ENCODE results near the gene PKD1L1.
"Not testable (repeated sequence)": the region's sequence is repeated elsewhere in the genome, so short reads cannot be mapped to it uniquely, and the experiment has no call there.

Gene PKD1L1

DNA sequence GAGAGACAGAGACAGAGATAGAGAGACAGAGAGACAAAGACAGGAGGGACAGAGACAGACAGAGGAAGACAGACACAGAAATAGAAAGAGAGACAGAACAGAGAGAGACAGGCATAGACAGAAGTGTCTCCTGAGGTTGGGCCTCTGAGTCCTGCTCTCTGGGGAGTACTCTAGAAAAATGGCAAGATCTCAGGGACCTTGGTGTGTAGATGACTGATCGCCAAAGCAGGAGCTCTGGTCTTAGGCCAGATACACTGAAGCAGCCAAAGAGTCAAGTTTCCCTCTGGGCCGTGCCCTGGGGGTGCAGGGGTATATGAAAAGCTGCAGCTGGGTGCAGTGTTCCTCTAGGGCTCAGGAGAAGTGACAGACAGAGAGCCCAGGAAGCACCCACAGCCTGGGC lies 189.7 kb downstream of the PKD1L1 start:
- no peak for DNase-seq

DNA sequence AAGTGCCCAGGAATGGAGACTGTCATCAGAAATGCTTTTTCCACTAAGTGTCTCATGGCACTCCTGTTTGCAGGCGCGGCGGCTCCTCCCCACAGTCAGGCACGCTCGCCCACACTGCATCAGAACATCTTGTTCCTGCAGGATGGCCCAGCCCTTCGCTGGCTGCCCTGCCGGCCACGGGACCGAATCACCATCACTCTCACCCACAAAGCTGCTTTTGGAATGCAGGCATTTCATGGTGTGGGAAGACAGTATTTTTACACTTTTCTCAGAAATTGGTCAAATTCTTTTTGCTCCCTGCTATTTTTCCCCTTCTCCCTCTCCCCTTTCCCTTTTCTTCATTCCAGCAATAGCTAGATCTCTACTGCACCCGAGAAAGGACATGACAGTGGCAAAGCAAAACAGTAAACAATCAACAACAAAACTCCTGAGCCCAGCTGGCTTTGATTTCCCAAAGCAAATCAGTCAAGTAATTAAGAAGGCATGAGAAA lies 190.3 kb downstream of the PKD1L1 start:
- DNase-seq: no peak

DNA sequence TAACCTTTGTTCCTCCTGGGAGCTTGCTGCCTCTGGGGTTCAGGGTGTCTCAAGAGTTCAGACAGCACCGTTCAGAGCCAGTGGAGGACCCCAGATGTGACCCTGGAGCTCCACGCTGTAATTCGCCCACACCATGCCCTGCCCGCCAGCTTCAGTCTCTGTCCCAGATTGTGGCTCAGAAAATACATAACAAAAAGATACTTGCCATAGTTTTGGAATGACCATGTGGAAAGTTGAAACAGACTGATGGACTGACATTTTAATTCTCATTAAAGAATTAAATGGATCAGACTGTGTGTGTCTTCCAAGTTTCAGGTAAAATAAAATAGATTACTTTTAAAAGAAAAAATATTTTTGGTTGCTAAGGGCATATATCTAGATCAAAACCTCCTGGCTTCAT lies 191.6 kb downstream of the PKD1L1 start:
- DNase-seq: no peak

DNA sequence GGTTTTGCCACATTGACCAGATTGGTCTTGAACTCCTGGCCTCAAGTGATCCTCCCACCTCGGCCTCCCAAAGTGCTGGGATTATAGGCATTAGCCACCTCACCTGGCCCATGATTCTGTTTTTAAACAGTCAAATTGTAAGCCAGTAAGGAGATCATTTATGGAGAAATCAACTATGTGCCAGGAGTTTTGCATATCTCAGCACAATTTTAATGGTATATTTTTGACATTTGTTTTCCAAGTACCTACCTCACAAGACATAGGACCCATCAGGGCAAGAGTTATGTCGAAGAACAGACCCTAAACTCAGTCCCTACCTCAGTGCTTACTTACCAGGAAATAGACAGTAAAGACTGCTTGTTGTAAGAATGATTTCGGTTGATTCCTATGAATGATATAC lies 193.0 kb downstream of the PKD1L1 start:
- no peak for DNase-seq

DNA sequence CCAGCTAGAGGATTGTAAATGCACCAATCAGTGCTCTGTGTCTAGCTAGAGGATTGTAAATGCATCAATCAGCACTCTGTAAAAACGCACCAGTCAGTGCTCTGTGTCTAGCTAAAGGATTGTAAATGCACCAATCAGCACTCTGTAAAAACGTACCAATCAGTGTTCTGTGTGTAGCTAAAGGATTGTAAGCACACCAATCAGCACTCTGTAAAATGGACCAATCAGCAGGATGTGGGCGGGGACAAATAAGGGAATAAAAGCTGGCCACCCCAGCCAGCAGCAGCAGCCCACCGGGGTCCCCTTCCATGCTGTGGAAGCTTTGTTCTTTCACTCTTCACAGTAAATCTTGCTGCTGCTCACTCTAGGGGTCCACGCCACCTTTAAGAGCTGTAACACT lies 196.5 kb downstream of the PKD1L1 start:
- not testable (repeated sequence) for DNase-seq

DNA sequence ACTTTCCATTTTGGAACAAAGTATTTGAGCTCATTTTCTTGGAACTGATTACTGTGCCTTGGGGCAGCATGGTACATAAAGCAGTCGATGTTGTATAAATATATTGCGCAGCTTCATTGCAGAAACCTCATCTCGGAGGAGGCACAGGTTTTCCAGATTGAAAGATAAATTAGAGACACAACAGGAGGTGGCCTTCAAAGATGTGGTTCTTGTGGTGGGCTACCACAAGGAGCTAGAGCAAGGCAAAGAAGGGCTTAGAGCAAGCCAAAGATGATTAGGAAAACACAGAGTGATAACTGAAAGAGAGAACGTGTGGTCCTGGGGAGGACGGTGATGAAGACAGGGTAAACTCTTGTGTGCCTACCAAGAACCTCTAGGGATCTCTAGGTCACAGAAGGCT lies 197.2 kb downstream of the PKD1L1 start:
- no peak for DNase-seq

DNA sequence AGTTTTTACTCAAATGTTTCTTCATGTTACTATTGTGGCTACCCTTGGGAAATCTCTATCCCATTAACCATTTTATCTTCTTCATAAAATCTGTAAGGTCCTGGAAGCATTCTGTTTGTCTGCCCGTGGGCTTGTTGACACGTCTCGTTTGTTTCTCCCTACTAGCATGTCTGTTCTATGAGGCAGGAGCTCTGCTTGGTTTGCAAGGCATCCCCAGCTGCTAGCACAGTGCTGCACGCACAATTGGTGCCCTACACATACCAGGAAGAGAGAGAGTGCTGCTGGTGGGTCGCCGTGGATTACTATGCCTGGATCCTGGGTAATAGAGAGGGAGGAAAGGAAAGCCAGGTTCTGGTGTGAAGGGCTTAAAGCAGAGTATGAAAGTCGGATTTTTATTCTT lies 200.2 kb downstream of the PKD1L1 start:
- no peak for DNase-seq

DNA sequence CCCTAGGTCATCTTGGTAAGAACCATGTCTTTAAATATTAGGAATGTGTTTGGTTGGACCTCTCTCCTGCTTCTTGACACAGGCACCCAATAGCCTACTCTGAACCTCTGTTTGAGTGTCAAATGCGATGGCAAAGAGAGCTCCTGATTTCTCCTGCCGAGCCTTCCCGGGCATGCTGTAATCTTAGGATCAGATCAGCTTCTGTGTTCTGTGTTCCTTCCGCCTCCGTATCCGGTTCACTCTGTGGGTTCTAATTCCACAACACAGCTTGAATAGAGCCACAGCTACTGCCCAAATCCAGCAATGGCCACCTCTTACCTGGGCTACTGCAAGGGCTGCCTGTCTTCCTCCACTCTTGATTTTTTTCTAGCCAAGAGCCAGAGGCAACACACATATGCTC lies 201.1 kb downstream of the PKD1L1 start:
- DNase-seq: no peak

DNA sequence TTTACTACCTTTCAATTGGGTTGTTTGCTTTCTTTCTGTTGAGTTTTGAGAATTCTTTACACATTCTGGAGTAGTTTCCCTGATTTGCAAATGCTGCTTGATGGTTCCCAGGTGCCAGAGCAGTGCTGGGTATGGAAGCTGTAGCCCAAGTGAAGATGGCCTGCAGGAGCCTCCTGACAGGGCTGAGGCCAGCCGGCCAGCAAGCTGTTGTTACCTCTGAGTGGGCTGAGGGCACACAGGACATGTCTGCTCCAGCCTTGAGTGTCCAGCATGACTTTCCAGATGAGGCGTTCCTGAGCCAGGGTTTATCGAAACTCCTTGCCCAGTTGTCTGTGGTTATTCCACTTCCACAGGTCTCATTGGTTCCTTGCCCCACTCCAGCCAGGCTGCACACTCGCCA lies 201.8 kb downstream of the PKD1L1 start:
- DNase-seq: no peak

DNA sequence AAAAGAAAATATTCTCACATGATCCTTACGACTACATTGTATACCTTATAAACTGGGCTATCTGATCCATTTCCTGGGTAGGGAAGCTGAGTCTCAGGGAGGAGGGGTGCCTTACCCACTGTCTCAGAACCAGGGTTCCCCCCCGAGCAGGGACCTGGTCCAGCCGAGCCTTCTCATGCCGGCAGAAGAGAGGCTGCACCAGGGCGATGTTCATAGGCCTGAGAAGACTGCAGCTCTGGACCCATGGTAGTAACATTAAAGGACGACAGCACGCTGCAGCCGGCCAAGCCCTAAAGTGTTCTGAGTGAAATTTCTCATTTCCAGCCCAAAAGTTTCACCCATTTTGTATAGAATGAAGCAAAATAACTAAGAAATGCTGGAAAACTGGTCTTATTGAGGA lies 203.4 kb downstream of the PKD1L1 start:
- no peak for DNase-seq

DNA sequence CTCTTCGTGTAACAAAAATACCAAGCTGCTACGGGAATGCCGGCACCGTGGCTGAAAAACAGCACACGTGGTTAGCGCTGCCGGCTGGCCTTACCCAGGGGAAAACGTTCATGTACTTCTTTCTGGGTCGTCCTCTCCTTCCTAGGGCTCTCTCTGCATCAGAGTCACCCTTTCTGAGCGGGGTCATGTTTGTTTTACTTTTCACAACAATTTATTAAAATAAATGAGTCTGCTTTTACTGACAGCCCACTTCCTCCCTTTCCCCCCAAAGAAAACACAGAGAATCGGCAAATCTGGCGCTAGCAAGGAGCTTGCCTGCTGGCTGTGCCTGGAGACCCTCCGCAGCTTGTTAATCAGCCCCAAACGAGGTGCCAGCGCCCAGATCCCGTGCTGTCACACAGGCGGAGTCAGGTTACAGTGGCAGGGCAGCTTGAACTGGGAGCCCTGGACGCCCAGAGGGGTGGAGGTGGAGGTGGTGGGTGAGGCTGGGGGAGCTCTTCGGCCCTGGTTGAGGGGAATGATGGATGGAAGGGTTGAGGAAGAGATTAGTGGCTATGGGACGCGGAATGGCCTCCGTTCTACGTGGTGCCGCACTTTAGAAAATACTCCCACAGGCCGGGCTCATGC lies 204.2 kb downstream of the PKD1L1 start:
- no peak for DNase-seq

DNA sequence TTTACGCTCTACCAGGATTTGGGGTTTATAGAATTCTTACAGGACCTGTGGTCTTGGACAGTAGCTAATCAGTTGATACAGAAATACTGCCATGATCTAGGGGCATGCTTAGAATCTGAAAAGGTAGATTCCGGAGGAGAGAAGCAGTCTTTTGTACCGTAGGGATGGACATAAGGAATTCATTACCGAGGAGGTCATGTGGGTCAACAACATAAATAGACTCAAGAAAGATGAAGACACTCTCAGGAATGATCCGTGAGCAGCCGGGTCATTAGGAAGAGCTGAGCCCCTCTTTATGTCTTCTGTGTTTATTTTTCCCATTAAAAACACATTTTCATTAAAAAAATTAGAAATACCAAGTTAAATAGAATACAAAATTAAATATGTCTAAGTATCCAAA lies 206.3 kb downstream of the PKD1L1 start:
- no peak for DNase-seq

DNA sequence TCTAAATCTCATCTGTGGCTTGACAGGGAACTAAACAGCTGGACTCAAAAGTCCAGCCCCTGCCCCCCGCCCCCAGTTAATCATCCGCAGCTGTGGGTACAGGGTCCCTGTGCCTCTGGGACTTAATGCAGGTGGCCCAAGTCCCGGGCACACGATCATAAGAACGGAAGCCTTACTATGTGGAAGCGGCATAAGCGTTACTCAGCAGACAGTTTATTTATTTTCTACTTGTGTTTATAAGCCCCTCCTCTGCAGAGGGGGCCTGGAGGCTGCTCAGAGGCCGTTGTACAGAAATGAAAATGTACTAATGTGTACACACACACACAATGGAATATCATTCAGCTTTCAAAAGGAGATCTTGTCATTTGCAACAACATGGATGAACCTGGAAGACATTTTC lies 208.4 kb downstream of the PKD1L1 start:
- DNase-seq: no peak

DNA sequence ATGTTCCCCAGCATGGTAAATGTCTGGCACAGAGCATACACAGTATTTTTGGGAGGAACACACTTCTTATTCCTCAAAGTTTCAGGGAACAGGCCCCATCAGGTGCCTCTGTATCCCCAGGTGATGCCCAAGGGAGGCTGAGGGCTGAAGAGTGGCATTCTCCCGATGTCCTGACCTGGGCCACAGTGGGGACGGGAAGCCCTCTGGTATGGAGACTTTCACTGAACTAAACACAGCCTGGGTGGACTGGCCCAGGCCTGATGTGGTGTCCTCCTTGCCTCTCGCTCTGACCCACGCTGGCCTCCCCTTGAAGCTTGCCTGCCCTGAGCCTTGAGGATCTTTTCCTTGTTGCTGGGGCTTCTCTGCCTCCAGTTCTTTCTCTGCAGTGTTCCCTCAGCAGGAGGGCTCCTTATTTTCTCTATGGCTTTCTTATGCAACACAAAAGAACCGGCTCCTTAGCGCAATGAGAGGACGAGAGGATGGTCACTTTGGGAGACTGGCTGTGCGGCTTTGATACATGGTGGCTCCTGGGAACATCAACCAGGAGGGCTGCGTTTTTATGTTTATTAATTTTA lies 208.9 kb downstream of the PKD1L1 start:
- no peak for DNase-seq

DNA sequence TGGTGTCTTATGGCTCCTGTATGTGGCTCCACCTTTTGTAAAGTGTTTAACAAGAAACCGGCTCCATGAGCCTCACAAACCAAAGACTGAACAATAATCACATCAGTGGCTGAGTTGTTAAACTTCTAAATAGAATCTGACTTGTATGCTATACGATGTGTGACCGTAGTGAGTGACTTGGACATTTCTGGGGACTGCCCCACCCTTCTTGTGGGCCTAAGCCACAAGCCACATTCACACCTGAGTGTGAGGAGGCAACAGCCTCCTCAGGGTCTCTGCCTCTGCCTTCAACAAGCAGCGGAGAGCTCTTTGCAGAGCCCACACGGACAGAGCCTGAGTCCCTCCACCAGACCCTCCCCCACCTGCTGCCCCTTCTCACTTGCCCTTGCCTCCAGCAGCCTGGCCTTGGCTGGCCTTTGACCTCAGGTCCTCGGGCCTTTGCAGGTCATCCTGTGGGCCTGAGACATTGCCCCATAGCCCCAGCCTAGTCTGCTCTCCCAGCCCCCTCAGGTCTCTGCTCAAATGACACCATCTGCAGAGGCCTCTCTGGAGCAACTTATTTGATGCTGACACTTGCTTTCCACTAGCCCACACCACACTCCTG lies 209.6 kb downstream of the PKD1L1 start:
- no peak for DNase-seq

DNA sequence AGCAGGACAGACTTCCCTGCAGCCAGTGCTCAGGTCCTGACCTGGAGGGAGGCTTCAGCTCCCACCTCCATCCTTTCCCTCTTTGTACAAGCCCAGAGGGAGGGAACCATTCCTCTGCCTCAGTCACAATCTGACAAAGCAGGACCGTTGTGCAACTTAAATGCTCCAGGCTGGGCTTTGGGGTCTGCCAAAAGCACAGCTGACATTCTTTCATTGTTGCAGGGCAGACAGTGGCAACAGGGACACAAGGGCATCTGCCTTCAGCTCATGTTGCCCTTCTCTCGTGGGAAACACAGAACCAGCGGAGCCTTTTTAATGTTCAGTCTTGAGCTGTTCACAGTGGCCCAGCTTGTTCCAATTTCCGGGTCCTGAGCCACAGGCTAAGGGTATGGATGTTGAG lies 210.7 kb downstream of the PKD1L1 start:
- no peak for DNase-seq

DNA sequence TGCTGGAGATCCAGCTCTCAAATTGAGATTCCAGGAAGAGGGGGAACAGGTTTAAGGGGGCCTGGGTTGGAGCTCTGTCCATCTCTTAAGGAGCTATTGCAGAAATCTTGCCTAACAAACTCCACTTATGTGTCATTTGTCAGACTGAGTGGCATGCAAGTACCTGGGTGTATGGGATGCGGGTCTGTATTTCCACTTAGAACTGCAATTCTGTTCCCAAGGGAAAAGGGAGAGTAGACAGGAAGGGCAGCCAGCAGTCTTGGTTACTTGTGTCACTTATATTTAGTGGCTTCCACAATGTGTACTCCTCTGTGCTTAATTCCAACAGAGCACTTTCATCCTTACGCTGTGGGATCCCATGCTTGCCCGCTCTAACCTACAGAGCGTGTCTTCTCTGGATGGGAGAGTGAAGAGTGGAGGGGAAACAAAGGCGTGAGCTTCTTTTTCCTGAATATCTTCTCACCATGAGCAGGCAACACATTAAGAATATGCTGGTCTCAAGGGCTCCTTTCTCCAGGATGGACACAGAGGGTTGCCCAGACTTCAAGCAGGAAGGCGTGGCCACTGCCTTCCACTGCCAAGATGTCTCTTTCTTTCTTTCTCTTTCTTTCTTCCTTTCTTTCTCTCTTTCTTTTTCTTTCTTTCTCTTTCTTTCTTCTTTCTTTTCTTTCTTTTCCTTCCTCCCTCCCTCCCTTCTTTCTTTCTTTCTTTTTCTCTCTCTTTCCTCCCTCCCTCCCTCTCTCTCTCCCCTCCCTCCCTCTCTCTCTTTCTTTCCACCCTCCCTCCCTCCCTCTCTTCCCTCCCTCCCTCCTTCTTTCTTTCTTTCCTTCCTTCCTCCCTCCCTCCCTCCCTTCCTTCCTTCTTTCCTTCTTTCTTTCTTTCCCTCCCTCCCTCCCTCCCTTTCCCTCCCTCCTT lies 212.6 kb downstream of the PKD1L1 start:
- DNase-seq: no peak

DNA sequence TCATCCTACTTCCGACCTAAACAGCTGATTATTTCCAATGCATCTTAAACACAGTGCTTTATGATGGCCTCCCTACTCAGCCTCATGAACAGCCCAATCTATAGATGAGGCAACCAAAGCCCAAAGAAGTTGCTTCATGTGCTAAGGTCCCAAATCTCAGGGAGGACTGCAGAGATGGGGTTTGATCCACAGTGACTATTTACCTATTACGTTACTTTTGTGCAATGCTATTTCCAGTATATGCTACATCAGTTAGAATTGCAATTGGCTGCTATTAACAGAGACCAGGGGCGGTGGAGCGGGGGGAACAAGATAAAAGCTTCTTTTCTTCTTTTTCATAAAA lies 213.3 kb downstream of the PKD1L1 start:
- no peak for DNase-seq

DNA sequence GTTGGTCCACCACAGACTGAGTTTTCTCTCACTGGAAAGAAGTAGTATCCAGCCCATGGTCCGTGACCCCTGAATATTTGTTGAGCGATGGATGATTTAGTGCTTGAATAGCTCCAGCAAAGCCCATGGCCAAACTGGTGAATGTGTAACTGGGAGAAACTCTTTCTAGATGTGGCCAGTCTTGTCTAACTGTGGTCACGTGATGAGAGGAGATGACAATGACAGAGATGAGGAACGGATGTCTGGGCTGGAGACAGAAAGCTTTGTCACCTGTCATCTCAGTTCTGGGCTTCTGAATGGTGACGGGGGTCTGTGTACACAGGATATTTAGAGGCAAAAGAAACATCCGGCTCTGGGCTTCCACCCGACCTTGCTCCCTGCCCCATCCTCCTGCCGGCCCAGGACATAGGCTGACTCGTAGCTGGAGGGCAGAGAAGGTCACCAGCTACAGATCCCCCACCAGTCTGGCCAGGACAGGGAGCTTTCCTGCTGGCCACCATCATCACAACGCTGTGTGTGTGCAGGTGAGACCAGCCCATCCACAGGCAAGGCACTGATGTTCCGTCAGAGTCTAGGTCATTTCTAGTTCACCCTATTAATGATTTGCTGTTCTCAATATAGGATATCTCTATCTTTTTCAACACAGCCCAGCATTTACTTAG lies 213.8 kb downstream of the PKD1L1 start:
- DNase-seq: no peak

DNA sequence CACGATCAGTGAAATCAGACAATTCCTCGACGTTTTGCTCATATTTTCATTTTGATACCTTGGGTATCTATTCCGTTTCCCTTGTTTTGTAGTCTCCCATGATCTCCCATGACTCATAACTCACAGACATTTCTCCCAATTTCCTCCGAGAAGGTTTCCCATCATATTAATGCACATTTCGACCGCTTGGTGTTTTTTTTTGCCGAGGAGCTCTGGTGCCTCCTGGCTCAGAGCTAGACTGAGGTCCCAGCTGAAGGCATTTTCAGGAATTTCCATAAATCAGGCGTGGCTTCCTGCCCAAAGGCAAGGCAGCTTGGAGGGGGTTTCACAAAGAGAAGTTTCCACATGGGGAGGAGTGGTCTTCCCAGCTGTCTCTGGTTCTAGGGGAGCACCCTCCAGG lies 218.1 kb downstream of the PKD1L1 start:
- DNase-seq: no peak

DNA sequence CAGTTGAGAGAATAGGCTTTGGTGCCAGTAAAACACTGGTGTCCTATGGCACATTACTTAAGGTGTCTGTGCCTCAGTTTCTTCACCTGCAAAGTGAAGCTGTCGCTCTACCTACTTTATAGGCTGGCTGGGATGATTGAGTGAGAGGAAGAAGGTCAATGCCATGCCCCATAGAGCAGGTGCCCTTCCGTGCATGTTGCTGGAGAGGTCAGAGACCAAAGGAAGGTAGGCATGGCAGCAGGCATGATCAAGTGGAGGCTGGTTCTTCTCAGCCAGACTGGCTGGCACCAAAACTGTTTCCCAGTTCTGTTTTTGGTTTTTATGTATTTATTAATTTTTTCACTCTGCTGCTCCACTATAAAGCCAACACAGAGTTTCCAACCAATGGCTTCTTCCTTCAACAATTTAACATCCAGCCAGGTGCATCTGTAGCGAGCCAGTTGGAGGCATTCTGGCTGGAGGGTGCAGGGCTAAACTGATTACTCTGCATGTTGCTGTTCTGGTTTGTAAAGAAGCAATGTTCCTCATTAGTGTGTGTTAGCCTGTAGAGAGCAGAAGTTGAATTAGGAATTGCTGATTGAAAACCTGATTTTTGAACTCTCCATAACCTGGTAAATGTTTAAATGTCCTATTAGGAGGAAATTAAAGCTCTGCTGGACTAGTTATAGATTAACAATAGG lies 222.1 kb downstream of the PKD1L1 start:
- DNase-seq: no peak

DNA sequence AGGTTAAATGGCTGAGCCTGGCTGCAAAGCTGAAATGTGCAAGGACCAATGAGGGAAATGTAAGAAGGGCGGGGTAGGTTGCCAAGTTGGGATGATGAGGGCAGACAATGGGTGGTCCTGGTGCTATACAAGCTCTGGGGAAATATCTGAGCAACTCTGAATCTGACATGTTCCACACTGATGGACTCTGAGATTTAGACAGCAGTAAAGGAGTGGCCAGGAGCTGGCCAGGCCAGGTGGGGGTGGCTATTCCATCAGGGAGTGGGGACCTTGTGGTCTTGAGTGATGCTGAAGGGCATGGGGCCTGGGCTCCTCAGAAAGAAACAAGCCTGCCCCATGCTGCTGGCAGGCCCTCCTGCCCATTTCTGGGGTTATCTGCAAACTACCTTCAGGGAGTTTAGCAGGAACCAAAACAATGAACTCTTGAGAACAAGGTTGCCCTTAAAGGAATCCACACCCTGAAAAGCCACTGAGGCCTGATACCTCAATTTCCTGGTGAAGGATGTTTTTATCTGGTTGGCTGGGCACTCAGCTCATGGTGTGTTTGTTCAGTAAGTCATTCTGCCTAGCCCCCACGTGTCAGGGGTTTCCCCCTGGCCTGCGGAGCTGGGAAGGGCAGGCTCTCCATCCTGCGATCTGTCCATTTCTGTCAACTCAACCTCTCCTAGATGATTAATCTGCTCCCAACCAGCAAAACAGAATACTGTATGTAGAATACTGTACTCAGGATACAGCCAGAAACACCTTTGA lies 223.1 kb downstream of the PKD1L1 start:
- DNase-seq: no peak
